Sigmoid colon (tissue), 7 donors: ENCODE measurements around the gene UBL7. TPM values are rescaled to one million over a fixed set of nuclear protein-coding genes. Genes with fewer than 3 reads are reported as not detected.

Source experiments
- DNase-seq: peaks from one replicate; pipeline ENCODE4 v3.0.0-alpha.2; 2019
- H3K27ac ChIP-seq, 4 donors: fragments of 200-600 bp; sonication (generic); one replicate each; pipeline ENCODE4 v1.5.1; 2016 to 2019; ENCODE audit warnings: mild to moderate bottlenecking in 1 of 4
- H3K27me3 ChIP-seq, 3 donors: fragments of 200-600 bp; sonication (generic); one replicate each; pipeline ENCODE4 v1.5.1; 2019; ENCODE audit warnings: mild to moderate bottlenecking in 1 of 3
- H3K36me3 ChIP-seq, 4 donors: fragments of 200-600 bp; sonication (generic); one replicate each; pipeline ENCODE4 v1.5.1; 2016 to 2019
- H3K4me1 ChIP-seq, 4 donors: fragments of 200-600 bp; sonication (generic); one replicate each; pipeline ENCODE4 v1.5.1; 2017 to 2019
- H3K4me3 ChIP-seq, 4 donors: fragments of 200-600 bp; sonication (generic); one replicate each; pipeline ENCODE4 v1.5.1; 2017 to 2019; ENCODE audit warnings: mild to moderate bottlenecking in 2 of 4, moderate library complexity in 1 of 4
- H3K9me3 ChIP-seq, 4 donors: fragments of 200-600 bp in 3 of 4; sonication (generic) in 3 of 4; one replicate each; pipeline versions ENCODE4 v1.5.1 to v1.6.1; 2013 to 2019
- EP300 ChIP-seq, 4 donors: sonication (generic); formaldehyde crosslinking; IDR thresholded peaks; one replicate each; pipeline ENCODE4 v1.6.1; 2017; ENCODE audit warnings: antibody characterized with exemption in 4 of 4
- POLR2A ChIP-seq, 2 donors: fragments of 450-650 bp; IDR thresholded peaks; one replicate each; pipeline ENCODE4 v1.6.1; 2016; ENCODE audit warnings: antibody characterized with exemption in 2 of 2, mild to moderate bottlenecking in 2 of 2, moderate library complexity in 2 of 2
- POLR2AphosphoS5 ChIP-seq, 4 donors: sonication (generic); formaldehyde crosslinking; IDR thresholded peaks; one replicate each; pipeline ENCODE4 v1.6.1; 2017; ENCODE audit warnings: antibody characterized with exemption in 4 of 4
- WGBS, 2 donors: extraction: QIAGEN DNeasy Blood & Tissue Kit; methylation state at CpG; one replicate each; pipeline ENCODE4 v1.1.7; 2013; 5-methylcytosine and 5-hydroxymethylcytosine counted together
- intact Hi-C: fragments of 100-400 bp; cut with DNase I; formaldehyde crosslinking; loops from one replicate; pipeline ENCODE4 v1.15.1; 2023
- polyA plus RNA-seq, 3 donors: library from polyadenylated mRNA; stranded (reverse); fragments of 200-250 nt; gene quantifications; one replicate each; pipeline ENCODE4 v1.2.3, GENCODE V29; 2013
- total RNA-seq, 4 donors: library from RNA; depleted of rRNA; stranded (reverse); fragments of >200 nt; gene quantifications; one replicate each; pipeline ENCODE4 v1.1.0, GENCODE V29; 2016
- TF ChIP-seq, protein P1 (sequence below), 4 experiments: fragments of 450-650 bp in 3 of 4; fragments of 200-600 bp in 1 of 4; IDR thresholded peaks; one replicate each; pipeline ENCODE4 v1.5.1; 2016 to 2019; ENCODE audit warnings: antibody characterized with exemption in 4 of 4, mild to moderate bottlenecking in 3 of 4, moderate library complexity in 2 of 4
- donor health status: healthy with polysubstance abuse.
- donor health status: Bipolar disorder and iron deficiency.
- donor health status: healthy.

The UBL7 gene
- total and polyA plus RNA-seq, 7 donors: 32.4 to 85.5 (median 48.5) TPM

DNA sequence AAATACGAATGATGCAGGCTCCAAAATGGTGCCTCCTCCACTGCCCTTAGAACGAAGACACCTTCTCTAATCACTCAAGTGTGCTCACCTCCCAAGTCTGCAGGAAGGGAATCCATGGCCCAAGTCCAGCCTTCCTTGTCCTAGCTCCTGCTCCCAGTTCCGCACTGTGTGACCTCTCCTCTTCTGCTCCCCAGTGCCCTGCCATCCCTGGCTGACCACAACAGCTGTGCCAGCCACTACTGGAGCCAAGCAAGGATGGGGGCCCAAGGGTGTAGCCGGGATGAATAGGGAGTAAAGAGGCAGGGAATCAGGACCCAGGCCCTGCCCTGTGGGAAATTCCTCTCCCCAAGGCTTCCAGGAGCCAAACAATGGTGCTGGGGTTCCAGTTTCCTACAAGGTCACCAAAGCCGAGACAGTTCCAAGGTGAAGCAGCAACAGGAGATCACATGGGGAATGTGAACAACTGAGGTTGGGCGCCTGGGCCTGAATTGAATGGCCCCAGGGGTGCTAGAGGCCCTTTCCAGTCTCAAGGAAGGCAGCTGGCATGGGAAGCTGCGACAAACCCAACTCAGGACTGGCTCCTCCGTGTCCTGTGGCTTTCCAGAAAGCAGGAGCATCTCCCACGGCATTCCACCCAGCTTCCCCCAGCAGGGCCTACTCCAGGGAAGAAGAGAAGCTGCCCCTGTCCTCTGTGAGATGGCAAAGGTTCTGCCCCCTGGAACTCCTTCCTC lies 47.4 kb downstream of the UBL7 start:
- Histone ChIP-seq H3K27ac (no peak overlapping the region), H3K27me3 (no peaks in the 10 kb centered on the region), H3K4me1 (no peaks in the 10 kb centered on the region), H3K4me3 (no peak overlapping the region), H3K9me3 (no peaks in the 10 kb centered on the region), H3K36me3 (no peaks in the 10 kb centered on the region)
- intact Hi-C loops: no loop called here
- 81 to 88% methylated on average over 9 of the region's 9 CpGs for WGBS, 2 donors
- TF ChIP-seq, protein P1, sequence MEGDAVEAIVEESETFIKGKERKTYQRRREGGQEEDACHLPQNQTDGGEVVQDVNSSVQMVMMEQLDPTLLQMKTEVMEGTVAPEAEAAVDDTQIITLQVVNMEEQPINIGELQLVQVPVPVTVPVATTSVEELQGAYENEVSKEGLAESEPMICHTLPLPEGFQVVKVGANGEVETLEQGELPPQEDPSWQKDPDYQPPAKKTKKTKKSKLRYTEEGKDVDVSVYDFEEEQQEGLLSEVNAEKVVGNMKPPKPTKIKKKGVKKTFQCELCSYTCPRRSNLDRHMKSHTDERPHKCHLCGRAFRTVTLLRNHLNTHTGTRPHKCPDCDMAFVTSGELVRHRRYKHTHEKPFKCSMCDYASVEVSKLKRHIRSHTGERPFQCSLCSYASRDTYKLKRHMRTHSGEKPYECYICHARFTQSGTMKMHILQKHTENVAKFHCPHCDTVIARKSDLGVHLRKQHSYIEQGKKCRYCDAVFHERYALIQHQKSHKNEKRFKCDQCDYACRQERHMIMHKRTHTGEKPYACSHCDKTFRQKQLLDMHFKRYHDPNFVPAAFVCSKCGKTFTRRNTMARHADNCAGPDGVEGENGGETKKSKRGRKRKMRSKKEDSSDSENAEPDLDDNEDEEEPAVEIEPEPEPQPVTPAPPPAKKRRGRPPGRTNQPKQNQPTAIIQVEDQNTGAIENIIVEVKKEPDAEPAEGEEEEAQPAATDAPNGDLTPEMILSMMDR (IDR thresholded peaks at IDR 0.05): no peak
- TF ChIP-seq POLR2A (IDR thresholded peaks at IDR 0.05): no peak
- no peak for TF ChIP-seq EP300 (IDR thresholded peaks at IDR 0.05)
- TF ChIP-seq POLR2AphosphoS5 (IDR thresholded peaks at IDR 0.05): no peak
- DNase-seq: no peak

DNA sequence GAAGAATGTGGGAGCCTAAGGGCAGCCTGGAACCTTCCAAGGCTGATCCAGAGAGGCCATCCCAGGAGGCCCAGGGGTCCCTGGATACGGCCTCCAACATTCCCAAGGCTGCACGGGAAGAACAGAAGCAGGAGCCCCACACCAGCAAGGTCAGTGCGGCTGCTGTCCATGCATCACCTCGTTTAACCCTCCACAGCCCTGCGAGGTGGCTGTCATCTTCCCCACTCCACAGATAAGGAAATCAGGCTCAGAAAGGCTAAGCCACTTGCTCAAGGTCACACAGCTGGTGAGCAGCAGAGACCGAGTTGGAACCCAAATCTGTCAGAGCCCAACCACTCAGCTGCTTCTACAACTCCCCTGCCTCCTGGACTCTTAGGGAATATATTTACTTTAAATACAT lies 48.8 kb downstream of the UBL7 start:
- intact Hi-C loops: no loop called here
- no peaks in the 10 kb centered on the region for H3K9me3 ChIP-seq
- H3K4me3 ChIP-seq: no peak overlapping the region
- WGBS, 2 donors: 68 to 79% methylated on average over 6 of the region's 6 CpGs
- TF ChIP-seq POLR2A (IDR thresholded peaks at IDR 0.05) (no peak), POLR2AphosphoS5 (IDR thresholded peaks at IDR 0.05) (no peak), EP300 (IDR thresholded peaks at IDR 0.05) (no peak)
- TF ChIP-seq, protein P1 (IDR thresholded peaks at IDR 0.05): no peak
- DNase-seq: no peak
- H3K27ac ChIP-seq: no peak overlapping the region
- no peaks in the 10 kb centered on the region for H3K36me3 ChIP-seq
- no peaks in the 10 kb centered on the region for H3K4me1 ChIP-seq
- no peaks in the 10 kb centered on the region for H3K27me3 ChIP-seq

DNA sequence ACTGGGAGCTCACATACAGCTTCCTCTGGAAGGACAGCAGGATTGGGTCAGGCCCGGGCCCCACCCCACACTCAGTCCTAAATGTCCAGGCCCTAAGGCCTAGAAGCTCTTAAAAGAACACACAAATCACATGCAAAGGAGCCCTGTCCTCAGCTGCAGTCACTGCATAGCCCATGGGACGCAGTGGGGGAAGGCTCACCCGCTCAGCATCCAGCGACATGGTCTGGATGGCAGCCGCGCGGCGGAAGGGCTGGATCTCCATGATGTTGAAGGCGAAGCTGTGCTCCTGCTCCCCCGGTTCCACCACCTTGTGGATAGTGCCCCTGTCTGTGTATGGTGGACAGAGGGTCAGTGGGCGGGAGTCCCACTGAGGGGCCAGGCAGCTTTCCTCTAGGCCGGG lies 49.3 kb downstream of the UBL7 start:
- intact Hi-C loops: no loop called here
- TF ChIP-seq, protein P1 (IDR thresholded peaks at IDR 0.05): no peak
- TF ChIP-seq POLR2AphosphoS5 (IDR thresholded peaks at IDR 0.05) (no peak), EP300 (IDR thresholded peaks at IDR 0.05) (no peak), POLR2A (IDR thresholded peaks at IDR 0.05) (no peak)
- no peaks in the 10 kb centered on the region for H3K9me3 ChIP-seq
- no peak overlapping the region for H3K4me3 ChIP-seq
- no peak for DNase-seq
- no peaks in the 10 kb centered on the region for H3K4me1 ChIP-seq
- WGBS, 2 donors: 93 to 94% methylated on average over 12 of the region's 12 CpGs
- H3K27me3 ChIP-seq: no peaks in the 10 kb centered on the region
- no peak overlapping the region for H3K27ac ChIP-seq
- no peaks in the 10 kb centered on the region for H3K36me3 ChIP-seq

DNA sequence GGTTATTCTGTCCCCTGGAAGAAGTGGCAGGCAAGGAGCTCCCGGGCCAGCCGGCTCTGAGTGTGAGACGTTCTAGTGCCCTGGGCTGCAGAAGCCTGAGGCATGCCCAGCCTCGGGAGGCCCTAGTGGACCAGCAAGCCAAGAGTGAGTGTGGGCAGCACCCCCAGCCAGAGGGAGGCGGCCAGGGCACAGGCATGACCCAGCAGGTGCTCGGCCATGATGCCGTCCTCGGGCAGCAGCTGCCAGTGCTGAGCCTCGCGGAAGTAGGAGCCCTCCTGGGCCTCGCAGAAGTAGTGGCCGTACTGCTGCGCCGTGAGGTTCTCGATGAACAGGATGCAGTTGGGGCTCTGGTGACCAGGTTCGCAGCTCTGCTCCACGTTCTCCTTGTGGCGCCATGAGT lies 50.5 kb downstream of the UBL7 start:
- H3K27ac ChIP-seq: no peak overlapping the region
- H3K36me3 ChIP-seq: no peaks in the 10 kb centered on the region
- H3K27me3 ChIP-seq: no peaks in the 10 kb centered on the region
- TF ChIP-seq, protein P1 (IDR thresholded peaks at IDR 0.05): no peak
- TF ChIP-seq POLR2A (IDR thresholded peaks at IDR 0.05): no peak
- WGBS, 2 donors: 94 to 95% methylated on average over 18 of the region's 18 CpGs
- intact Hi-C loops: no loop called here
- no peak for DNase-seq
- no peak overlapping the region for H3K4me3 ChIP-seq
- no peaks in the 10 kb centered on the region for H3K9me3 ChIP-seq
- H3K4me1 ChIP-seq: no peaks in the 10 kb centered on the region

DNA sequence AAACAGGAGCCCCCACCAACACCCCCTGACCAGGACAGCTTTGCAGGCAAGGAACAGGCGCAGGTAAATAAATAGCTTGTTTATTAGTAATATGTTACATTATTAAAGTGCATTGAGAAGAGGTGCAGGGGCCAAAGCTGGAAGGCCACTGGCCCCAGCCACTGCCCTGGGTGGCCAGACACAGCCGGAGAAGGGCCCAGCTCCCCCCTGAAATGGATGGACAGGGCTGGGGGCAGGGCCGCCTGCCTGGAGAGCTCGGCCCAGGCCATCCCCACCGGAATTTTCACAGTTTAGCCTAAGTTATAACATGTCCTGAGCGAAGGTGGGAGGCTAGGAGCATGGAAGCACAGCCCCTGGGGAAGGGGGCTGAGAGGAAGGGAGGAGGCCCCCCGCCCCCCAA lies 51.7 kb downstream of the UBL7 start:
- Histone ChIP-seq H3K27ac (no peak overlapping the region), H3K4me1 (no peaks in the 10 kb centered on the region), H3K4me3 (no peak overlapping the region), H3K36me3 (no peaks in the 10 kb centered on the region), H3K27me3 (no peaks in the 10 kb centered on the region), H3K9me3 (no peaks in the 10 kb centered on the region)
- intact Hi-C loops: no loop called here
- 65 to 80% methylated on average over 7 of the region's 7 CpGs for WGBS, 2 donors
- TF ChIP-seq EP300 (IDR thresholded peaks at IDR 0.05) (no peak), POLR2A (IDR thresholded peaks at IDR 0.05) (no peak), POLR2AphosphoS5 (IDR thresholded peaks at IDR 0.05) (no peak)
- TF ChIP-seq, protein P1 (IDR thresholded peaks at IDR 0.05): no peak
- no peak for DNase-seq
